Measurements from ENCODE around the gene CSNK2A2.

CSNK2A2 gene

GRCh38 chr16:58201163-58201562 lies 3.3 kb upstream of the CSNK2A2 start:
- no peaks in the 10 kb centered on the region for H3K36me3 ChIP-seq (replicated peaks; ENCODE audit: insufficient read depth, low read length)
- no peaks in the 10 kb centered on the region for H4K20me1 ChIP-seq (ENCODE audit: insufficient read depth, low read length)
- H3K9me2 ChIP-seq (replicated peaks; ENCODE audit: insufficient read depth, low read length): no peaks in the 10 kb centered on the region
- no peaks in the 10 kb centered on the region for H3F3A ChIP-seq (ENCODE audit: insufficient read depth, low read length)
- TF ChIP-seq EZH2phosphoT487 (IDR thresholded peaks at IDR 0.05; ENCODE audit: low read length) (no peak), EZH2 (optimal IDR thresholded peaks at IDR 0.05; ENCODE audit: low read depth, low read length) (no peak)
- TF ChIP-seq, protein P1, sequence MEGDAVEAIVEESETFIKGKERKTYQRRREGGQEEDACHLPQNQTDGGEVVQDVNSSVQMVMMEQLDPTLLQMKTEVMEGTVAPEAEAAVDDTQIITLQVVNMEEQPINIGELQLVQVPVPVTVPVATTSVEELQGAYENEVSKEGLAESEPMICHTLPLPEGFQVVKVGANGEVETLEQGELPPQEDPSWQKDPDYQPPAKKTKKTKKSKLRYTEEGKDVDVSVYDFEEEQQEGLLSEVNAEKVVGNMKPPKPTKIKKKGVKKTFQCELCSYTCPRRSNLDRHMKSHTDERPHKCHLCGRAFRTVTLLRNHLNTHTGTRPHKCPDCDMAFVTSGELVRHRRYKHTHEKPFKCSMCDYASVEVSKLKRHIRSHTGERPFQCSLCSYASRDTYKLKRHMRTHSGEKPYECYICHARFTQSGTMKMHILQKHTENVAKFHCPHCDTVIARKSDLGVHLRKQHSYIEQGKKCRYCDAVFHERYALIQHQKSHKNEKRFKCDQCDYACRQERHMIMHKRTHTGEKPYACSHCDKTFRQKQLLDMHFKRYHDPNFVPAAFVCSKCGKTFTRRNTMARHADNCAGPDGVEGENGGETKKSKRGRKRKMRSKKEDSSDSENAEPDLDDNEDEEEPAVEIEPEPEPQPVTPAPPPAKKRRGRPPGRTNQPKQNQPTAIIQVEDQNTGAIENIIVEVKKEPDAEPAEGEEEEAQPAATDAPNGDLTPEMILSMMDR (IDR thresholded peaks at IDR 0.05; ENCODE audit: low read length): no peak
- H3K4me2 ChIP-seq (ENCODE audit: low read depth, low read length): no peak overlapping the region
- H3K9me3 ChIP-seq (replicated peaks; ENCODE audit: insufficient read depth, low read length): no peaks in the 10 kb centered on the region
- H3K9ac ChIP-seq (ENCODE audit: low read length): no peak overlapping the region
- H3K4me3 ChIP-seq (ENCODE audit: low read length): no peak overlapping the region
- H3K79me2 ChIP-seq (ENCODE audit: low read length): peaks cover 13% of the 10 kb centered on the region
- H3K27ac ChIP-seq (ENCODE audit: low read length): no peak overlapping the region
- H2AFZ ChIP-seq (ENCODE audit: low read length): no peak overlapping the region
- DNase-seq: no peak
- H3K4me1 ChIP-seq (ENCODE audit: low read length): no peaks in the 10 kb centered on the region
- no peaks in the 10 kb centered on the region for H3K27me3 ChIP-seq (replicated peaks; ENCODE audit: insufficient read depth, low read length)

GRCh38 chr16:58200004-58200797 lies 2.3 kb upstream of the CSNK2A2 start:
- H3K4me1 ChIP-seq (ENCODE audit: low read length): no peaks in the 10 kb centered on the region
- no peaks in the 10 kb centered on the region for H3K27me3 ChIP-seq (replicated peaks; ENCODE audit: insufficient read depth, low read length)
- H4K20me1 ChIP-seq (ENCODE audit: insufficient read depth, low read length): no peaks in the 10 kb centered on the region
- TF ChIP-seq, protein P1 (IDR thresholded peaks at IDR 0.05; ENCODE audit: low read length): no peak
- TF ChIP-seq EZH2phosphoT487 (IDR thresholded peaks at IDR 0.05; ENCODE audit: low read length): no peak
- no peak for TF ChIP-seq EZH2 (optimal IDR thresholded peaks at IDR 0.05; ENCODE audit: low read depth, low read length)
- no peaks in the 10 kb centered on the region for H3K9me3 ChIP-seq (replicated peaks; ENCODE audit: insufficient read depth, low read length)
- H3K79me2 ChIP-seq (ENCODE audit: low read length): peaks cover 22% of the 10 kb centered on the region
- H3K27ac ChIP-seq (ENCODE audit: low read length): no peak overlapping the region
- no peak overlapping the region for H3K9ac ChIP-seq (ENCODE audit: low read length)
- no peak overlapping the region for H3K4me3 ChIP-seq (ENCODE audit: low read length)
- no peaks in the 10 kb centered on the region for H3K36me3 ChIP-seq (replicated peaks; ENCODE audit: insufficient read depth, low read length)
- DNase-seq: no peak
- no peaks in the 10 kb centered on the region for H3K9me2 ChIP-seq (replicated peaks; ENCODE audit: insufficient read depth, low read length)
- H3K4me2 ChIP-seq (ENCODE audit: low read depth, low read length): no peak overlapping the region
- no peak overlapping the region for H2AFZ ChIP-seq (ENCODE audit: low read length)
- H3F3A ChIP-seq (ENCODE audit: insufficient read depth, low read length): no peaks in the 10 kb centered on the region

GRCh38 chr16:58198803-58199411 lies 1.0 kb upstream of the CSNK2A2 start:
- Histone ChIP-seq H3K79me2 (ENCODE audit: low read length) (peaks cover 30% of the 10 kb centered on the region), H3K9me3 (replicated peaks; ENCODE audit: insufficient read depth, low read length) (no peaks in the 10 kb centered on the region), H3K4me2 (ENCODE audit: low read depth, low read length) (no peak overlapping the region), H3K36me3 (replicated peaks; ENCODE audit: insufficient read depth, low read length) (no peaks in the 10 kb centered on the region), H4K20me1 (ENCODE audit: insufficient read depth, low read length) (no peaks in the 10 kb centered on the region), H3K27ac (ENCODE audit: low read length) (no peak overlapping the region), H3K27me3 (replicated peaks; ENCODE audit: insufficient read depth, low read length) (no peaks in the 10 kb centered on the region), H3F3A (ENCODE audit: insufficient read depth, low read length) (no peaks in the 10 kb centered on the region), H3K4me3 (ENCODE audit: low read length) (no peak overlapping the region), H3K9ac (ENCODE audit: low read length) (no peak overlapping the region), H2AFZ (ENCODE audit: low read length) (peak overlapping the region; percentile 95), H3K9me2 (replicated peaks; ENCODE audit: insufficient read depth, low read length) (no peaks in the 10 kb centered on the region), H3K4me1 (ENCODE audit: low read length) (no peaks in the 10 kb centered on the region)
- DNase-seq: no peak
- TF ChIP-seq EZH2 (optimal IDR thresholded peaks at IDR 0.05; ENCODE audit: low read depth, low read length): no peak
- TF ChIP-seq, protein P1 (IDR thresholded peaks at IDR 0.05; ENCODE audit: low read length): no peak

Measured in MM.1S (cell line).